ENCODE measurements around the gene COX5A.
"Not testable (repeated sequence)": the region's sequence is repeated elsewhere in the genome, so short reads cannot be mapped to it uniquely, and the experiment has no call there.

The COX5A gene

DNA sequence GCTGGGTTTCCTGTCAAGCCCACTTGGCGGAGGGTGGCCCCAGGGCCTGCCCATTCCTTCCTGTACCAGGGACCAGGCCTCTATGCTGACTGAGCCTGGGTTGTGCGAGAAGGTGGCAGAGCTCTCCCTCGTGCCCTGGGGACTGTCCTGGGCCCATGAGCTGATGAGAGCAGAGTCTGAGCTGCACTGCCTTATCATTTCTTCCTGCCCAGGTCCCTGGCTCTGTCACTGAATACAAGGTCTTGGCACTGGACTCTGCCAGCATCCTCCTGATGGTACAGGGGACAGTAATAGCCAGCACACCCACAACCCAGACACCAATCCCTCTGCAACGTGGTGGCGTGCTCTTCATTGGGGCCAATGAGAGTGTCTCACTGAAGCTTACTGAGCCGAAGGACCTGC, 40.6 kb downstream of the COX5A start:
- Histone ChIP-seq H3K4me3 (IDR thresholded peaks at IDR 0.05; ENCODE audit: insufficient read depth, low read depth, low read length) (no peak overlapping the region), H4K20me1 (ENCODE audit: insufficient read depth) (no peaks in the 10 kb centered on the region), H3K27ac (no peak overlapping the region), H3K36me3 (ENCODE audit: insufficient read depth) (no peaks in the 10 kb centered on the region), H3K4me2 (no peak overlapping the region), H3K9ac (no peak overlapping the region), H3K27me3 (ENCODE audit: insufficient read depth, low read depth) (no peaks in the 10 kb centered on the region), H2AFZ (ENCODE audit: low read depth) (no peak overlapping the region), H3K79me2 (ENCODE audit: insufficient read depth, low read depth) (no peaks in the 10 kb centered on the region), H3K4me1 (ENCODE audit: low read depth, poor library complexity, severe bottlenecking) (peaks cover 29% of the 10 kb centered on the region)
- no peak for TF ChIP-seq CTCF (conservative IDR thresholded peaks at IDR 0.05; ENCODE audit: low read depth, low read length)

DNA sequence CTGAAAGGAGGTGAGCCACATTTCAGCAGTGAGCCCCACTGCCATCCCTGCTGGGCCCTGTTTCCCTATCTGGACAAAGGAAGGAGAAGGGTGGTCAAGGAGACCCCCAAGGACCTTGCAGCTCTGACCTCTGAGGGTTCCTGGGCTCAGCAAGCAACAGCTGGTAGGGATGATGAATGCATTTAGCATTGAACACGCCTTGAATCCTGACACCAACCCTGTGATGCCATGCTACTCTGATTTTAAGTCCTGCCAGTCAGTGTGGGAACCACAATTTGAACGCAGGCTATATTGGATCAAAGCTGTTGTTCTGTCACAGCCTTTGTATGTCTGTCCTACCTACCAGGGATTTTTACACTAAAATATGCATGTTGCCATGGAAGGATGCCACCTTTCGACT, 41.6 kb downstream of the COX5A start:
- Histone ChIP-seq H3K4me2 (no peak overlapping the region), H3K4me1 (ENCODE audit: low read depth, poor library complexity, severe bottlenecking) (peaks cover 21% of the 10 kb centered on the region), H3K27ac (no peak overlapping the region), H3K27me3 (ENCODE audit: insufficient read depth, low read depth) (no peaks in the 10 kb centered on the region), H4K20me1 (ENCODE audit: insufficient read depth) (no peaks in the 10 kb centered on the region), H3K79me2 (ENCODE audit: insufficient read depth, low read depth) (no peaks in the 10 kb centered on the region), H3K9ac (no peak overlapping the region), H2AFZ (ENCODE audit: low read depth) (no peak overlapping the region), H3K4me3 (IDR thresholded peaks at IDR 0.05; ENCODE audit: insufficient read depth, low read depth, low read length) (no peak overlapping the region), H3K36me3 (ENCODE audit: insufficient read depth) (no peaks in the 10 kb centered on the region; the same call in 1 of the 2 replicates)
- TF ChIP-seq CTCF (conservative IDR thresholded peaks at IDR 0.05; ENCODE audit: low read depth, low read length): no peak

- Histone ChIP-seq H2AFZ (ENCODE audit: low read depth) (no peak overlapping the region), H3K36me3 (ENCODE audit: insufficient read depth) (no peaks in the 10 kb centered on the region; the same call in 1 of the 2 replicates), H3K4me3 (IDR thresholded peaks at IDR 0.05; ENCODE audit: insufficient read depth, low read depth, low read length) (no peak overlapping the region), H3K4me1 (ENCODE audit: low read depth, poor library complexity, severe bottlenecking) (peaks cover 19% of the 10 kb centered on the region), H3K9ac (no peak overlapping the region), H3K27me3 (ENCODE audit: insufficient read depth, low read depth) (no peaks in the 10 kb centered on the region), H3K27ac (no peak overlapping the region), H3K4me2 (no peak overlapping the region), H3K79me2 (ENCODE audit: insufficient read depth, low read depth) (no peaks in the 10 kb centered on the region), H4K20me1 (ENCODE audit: insufficient read depth) (no peaks in the 10 kb centered on the region)
- TF ChIP-seq CTCF (conservative IDR thresholded peaks at IDR 0.05; ENCODE audit: low read depth, low read length): no peak
These were observed 42.0 kb downstream of the COX5A start for GRCh38 chr15:74895830-74896229.

GRCh38 chr15:74894383-74894782, 43.5 kb downstream of the COX5A start:
- not testable (repeated sequence) for H4K20me1 ChIP-seq (ENCODE audit: insufficient read depth); H3K79me2 ChIP-seq (ENCODE audit: insufficient read depth, low read depth); H2AFZ ChIP-seq (ENCODE audit: low read depth); H3K27ac ChIP-seq; H3K9ac ChIP-seq; H3K36me3 ChIP-seq (ENCODE audit: insufficient read depth); H3K4me2 ChIP-seq; H3K27me3 ChIP-seq (ENCODE audit: insufficient read depth, low read depth); H3K4me3 ChIP-seq (IDR thresholded peaks at IDR 0.05; ENCODE audit: insufficient read depth, low read depth, low read length)
- H3K4me1 ChIP-seq (ENCODE audit: low read depth, poor library complexity, severe bottlenecking): peaks cover 20% of the 10 kb centered on the region

GRCh38 chr15:74893627-74894026, 44.2 kb downstream of the COX5A start:
- Histone ChIP-seq H3K79me2 (ENCODE audit: insufficient read depth, low read depth) (no peaks in the 10 kb centered on the region), H3K36me3 (ENCODE audit: insufficient read depth) (no peaks in the 10 kb centered on the region; the same call in 1 of the 2 replicates), H3K4me1 (ENCODE audit: low read depth, poor library complexity, severe bottlenecking) (peaks cover 15% of the 10 kb centered on the region), H2AFZ (ENCODE audit: low read depth) (no peak overlapping the region), H3K4me3 (IDR thresholded peaks at IDR 0.05; ENCODE audit: insufficient read depth, low read depth, low read length) (no peak overlapping the region), H3K9ac (no peak overlapping the region), H3K4me2 (no peak overlapping the region), H4K20me1 (ENCODE audit: insufficient read depth) (no peaks in the 10 kb centered on the region), H3K27ac (no peak overlapping the region), H3K27me3 (ENCODE audit: insufficient read depth, low read depth) (no peaks in the 10 kb centered on the region)
- no peak for TF ChIP-seq CTCF (conservative IDR thresholded peaks at IDR 0.05; ENCODE audit: low read depth, low read length)

All from KMS-11 (cell line).